ENCODE results near the gene PCP2.

The PCP2 gene

DNA sequence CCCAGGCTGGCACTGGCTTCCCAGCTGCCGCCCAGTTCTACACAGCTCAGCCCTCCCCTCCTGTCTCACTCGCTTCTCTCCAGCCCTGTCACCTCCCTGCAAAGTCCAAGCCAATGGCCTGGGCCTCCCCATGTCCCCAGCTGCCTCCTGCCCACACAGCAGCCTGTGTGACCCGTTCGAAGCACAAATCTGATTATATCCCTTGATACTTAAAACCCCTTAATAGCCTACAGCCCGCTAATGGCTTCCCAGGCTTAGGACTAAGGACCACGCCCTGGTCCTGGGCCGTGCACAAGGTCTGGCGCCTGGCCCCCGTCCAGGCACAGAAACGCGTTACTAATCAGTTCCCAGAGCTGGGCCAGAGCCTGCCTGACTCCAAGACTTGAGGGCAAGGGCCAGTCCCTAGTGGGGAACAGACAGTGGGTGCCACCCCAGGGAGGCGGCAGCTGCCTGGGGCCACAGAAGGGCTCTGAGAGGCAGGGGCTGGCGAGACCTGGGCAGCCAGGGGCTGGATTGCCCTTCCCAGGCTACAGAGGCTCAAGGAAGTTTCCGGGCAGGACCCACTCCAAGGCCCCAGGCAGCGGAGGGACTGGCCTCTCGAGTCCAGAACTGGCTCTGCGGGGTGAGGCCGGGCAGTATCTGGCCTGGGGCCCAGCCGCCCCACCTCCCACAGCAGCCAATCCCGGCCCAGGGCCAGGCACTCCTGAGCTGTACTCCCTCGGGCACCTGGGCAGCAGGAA, 14.6 kb downstream of the PCP2 start:
- no peak for DNase-seq (ENCODE audit: low read depth)

DNA sequence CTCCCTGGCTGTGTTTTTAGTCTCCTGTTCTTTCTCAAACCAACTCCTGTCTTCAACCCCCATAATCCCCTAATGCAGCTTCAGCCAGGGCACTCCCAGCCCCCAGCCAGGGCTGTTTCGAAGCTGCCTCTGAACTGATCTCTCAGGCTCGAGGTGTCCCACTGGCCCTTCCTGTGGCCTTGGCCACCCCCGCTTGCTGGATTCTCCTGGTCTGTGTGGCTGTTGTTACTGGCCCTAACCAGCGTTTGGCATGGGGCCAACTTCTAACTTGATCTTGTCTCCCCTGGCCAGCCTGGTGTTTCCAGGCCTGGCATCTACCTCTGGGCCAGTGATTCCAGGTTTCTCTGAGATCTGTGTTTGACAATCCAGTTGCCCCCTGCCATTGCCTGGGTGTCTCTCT, 15.2 kb downstream of the PCP2 start:
- no peak for DNase-seq (ENCODE audit: low read depth)

DNA sequence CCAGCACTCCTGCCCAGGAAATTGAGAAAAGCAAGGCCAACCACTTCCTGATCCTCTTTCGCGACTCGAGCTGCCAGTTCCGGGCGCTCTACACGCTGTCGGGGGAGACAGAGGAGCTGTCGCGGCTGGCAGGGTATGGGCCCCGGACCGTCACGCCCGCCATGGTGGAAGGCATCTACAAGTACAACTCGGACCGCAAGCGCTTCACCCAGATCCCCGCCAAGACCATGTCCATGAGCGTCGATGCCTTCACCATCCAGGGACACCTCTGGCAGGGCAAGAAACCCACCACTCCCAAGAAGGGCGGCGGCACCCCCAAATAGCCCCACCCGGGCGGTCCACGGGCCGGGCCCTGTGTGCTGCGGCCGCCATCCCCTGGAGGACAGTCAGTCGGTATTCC, 15.8 kb downstream of the PCP2 start:
- no peak for DNase-seq (ENCODE audit: low read depth)

DNA sequence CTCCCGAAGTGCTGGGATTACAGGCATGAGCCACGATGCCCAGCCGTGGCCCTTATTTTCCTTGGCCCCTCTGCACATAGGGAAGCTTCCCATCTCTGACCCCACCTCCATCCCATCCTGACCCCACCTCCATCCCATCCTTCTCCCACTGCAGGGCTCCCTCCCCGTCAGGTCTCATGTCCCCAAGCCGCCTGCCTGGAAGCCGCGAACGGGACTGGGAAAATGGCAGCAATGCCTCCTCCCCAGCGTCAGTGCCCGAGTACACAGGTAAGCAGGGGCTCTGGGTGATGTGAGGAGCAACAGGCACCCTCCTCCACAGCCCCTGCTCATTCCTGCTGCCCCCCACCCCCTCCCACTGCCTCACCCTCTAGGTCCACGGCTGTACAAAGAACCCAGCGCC, 16.3 kb downstream of the PCP2 start:
- DNase-seq (ENCODE audit: low read depth) = no peak

DNA sequence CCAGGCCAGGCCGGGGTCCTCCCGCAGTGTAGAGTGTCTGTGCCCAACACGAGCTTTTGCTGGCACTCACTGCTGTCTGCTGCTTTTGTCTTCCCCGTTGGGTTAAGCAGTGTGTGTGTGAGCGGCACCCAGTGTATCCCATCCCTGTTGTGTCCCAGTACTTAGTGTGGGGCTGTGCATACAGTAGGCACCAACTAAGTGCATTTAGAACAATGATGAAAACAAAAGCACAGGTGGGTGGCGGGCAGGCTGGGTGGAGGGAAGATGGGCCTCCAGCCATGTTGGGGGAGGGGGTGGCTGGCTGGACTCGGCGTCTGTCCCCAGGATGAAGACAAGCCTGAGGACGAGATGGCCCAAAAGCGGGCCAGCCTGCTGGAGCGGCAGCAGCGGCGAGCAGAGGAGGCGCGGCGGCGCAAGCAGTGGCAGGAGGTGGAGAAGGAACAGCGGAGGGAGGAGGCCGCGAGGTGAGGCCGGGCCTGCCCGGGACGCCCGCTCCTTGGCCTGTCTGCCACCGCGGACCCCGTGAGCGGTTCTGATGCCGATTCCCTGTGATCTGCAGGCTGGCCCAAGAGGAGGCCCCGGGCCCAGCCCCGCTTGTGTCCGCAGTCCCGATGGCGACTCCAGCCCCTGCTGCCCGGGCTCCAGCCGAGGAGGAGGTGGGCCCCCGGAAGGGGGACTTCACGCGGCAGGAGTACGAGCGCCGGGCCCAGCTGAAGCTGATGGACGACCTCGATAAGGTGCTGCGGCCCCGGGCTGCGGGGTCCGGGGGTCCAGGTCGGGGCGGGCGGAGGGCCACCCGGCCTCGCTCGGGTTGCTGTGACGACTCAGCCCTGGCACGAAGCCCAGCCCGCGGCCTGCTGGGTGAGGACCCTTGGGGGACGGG, 18.4 kb downstream of the PCP2 start:
- no peak for DNase-seq (ENCODE audit: low read depth)

DNA sequence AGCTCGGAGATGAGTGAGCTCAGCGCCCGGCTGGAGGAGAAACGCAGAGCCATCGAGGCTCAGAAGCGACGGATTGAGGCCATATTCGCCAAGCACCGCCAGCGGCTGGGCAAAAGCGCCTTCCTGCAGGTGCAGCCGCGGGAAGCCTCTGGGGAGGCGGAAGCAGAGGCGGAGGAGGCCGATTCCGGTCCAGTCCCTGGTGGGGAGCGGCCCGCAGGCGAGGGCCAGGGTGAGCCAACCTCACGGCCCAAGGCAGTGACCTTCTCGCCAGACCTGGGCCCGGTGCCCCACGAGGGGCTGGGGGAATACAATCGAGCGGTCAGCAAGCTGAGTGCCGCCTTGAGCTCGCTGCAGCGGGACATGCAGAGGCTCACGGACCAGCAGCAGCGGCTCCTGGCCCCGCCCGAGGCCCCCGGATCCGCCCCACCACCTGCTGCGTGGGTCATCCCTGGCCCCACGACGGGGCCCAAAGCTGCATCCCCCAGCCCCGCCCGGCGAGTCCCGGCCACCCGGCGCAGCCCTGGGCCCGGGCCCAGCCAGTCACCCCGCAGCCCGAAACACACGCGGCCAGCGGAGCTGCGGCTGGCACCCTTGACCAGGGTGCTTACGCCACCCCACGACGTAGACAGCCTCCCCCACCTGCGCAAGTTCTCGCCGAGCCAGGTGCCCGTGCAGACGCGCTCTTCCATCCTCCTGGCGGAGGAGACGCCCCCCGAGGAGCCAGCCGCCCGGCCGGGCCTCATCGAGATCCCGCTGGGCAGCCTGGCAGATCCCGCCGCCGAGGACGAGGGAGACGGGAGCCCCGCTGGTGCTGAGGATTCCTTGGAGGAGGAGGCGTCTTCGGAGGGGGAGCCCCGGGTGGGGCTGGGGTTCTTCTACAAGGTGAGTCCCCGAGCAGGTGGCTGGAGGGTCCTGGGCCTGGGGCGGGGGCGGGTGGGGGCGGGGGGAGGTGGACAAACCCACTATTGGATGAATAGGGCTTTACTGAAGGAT, 20.9 kb downstream of the PCP2 start:
- no peak for DNase-seq (ENCODE audit: low read depth)

DNA sequence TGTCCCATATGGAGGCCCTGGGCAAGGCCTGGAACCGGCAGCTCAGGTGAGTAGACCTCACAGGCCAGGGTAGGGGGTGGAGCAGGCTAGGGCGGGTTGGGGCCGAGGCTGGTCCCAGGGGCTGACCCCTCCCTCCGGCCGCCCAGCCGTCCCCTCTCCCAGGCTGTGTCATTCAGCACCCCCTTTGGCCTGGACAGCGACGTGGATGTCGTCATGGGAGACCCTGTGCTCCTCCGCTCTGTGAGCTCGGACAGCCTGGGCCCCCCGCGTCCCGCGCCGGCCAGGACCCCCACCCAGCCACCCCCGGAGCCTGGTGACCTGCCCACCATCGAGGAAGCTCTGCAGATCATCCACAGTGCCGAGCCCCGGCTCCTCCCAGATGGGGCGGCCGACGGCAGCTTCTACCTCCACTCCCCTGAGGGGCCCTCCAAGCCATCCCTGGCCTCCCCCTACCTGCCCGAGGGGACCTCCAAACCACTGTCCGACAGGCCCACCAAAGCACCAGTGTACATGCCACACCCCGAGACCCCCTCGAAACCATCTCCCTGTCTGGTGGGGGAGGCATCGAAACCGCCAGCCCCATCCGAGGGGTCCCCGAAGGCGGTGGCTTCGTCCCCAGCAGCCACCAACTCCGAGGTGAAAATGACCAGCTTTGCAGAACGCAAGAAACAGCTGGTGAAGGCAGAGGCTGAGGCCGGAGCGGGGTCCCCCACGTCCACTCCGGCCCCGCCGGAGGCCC, 21.8 kb downstream of the PCP2 start:
- DNase-seq (ENCODE audit: low read depth) = no peak

DNA sequence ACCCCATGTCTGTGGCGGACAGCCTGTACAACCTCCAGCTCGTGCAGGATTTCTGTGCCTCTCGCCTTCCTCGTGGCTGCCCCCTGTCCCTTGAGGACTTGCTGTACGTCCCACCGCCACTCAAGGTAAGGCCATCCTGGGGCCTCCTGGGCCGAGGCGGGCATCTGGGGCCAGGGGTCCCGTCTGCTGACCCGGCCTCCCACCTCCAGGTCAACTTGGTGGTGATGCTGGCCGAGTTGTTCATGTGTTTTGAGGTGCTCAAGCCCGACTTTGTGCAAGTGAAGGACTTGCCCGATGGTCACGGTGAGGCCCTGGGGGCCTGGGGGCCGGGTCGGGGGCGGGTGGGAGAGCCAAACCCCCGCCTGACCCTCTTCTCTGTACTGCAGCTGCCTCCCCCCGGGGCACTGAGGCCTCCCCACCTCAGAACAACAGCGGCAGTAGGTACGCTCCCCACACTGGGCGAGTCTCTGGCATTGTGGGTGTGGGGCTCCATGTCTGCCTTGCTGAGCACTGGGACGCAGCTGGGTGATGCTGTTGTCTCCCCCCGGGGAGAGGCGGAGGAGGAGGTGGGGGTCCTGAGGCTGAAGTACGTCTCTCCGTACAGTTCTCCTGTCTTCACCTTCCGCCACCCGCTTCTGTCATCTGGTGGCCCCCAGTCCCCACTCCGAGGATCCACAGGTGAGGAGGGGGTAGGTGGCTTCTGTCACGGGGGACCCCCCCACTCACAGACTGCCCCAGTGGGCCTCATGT, 22.9 kb downstream of the PCP2 start:
- DNase-seq (ENCODE audit: low read depth) = no peak

DNA sequence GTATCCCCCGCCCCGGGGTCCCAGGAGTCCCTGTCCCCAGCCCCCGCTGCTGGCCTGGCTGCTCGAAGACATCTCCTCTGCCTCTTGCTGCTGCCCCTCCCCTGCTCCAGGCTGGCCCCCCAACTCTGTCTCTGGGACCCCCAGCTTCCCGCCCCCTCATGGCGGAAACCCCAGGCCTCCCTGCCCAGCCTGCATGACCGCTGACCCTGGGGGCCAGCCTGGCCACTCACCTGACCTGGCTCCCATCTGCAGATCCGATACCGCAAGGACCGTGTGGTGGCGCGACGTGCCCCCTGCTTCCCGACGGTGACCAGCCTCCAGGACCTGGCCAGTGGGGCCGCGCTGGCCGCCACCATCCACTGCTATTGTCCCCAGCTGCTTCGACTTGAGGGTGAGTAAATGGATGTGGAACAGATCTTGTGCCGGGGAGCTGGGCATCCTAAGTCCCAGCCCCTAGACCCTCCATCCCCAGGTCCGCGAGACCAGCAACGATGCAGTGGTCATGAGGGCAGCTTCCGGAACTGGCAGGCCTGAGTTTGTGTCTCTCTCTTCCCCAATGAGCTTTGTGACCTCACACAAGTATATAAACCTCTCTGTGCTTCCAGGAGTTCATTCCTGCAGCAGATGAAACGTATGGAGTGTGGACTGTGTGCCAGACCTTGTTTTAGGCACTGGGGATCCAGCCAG, 25.5 kb downstream of the PCP2 start:
- DNase-seq (ENCODE audit: low read depth) = no peak

DNA sequence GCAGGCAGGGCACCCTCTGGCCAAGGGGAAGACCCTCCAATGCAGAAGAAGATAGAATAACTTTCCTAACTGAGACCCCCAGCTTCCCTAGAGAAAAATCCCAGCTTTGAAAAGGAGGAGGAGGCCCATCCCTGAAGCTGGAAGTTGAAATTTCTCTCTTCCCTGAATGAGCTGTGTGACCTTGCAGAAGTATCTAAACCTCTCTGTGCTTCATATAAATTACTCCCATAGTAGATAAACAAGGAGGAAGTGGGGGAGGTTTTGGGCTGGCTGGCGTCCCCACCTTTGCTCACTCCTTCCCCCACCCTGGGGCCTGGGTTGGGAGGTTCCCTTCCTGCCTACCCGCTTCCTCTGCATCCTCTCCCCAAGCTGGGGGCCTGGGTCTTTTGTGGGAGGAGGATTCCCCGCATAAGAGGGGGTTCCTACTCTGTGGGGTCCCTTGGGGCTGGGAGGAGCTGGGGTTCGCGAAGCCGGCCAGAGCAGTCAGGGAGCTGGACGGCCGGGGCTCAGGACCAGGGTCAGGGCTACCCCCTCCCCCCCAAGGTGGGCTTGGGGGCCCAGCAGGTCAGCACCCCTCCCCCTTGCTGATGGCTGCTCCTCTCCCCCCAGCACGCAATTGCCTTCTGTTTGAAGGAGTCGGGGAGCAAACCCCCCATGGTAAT, 26.2 kb downstream of the PCP2 start:
- no peak for DNase-seq (ENCODE audit: low read depth)

DNA sequence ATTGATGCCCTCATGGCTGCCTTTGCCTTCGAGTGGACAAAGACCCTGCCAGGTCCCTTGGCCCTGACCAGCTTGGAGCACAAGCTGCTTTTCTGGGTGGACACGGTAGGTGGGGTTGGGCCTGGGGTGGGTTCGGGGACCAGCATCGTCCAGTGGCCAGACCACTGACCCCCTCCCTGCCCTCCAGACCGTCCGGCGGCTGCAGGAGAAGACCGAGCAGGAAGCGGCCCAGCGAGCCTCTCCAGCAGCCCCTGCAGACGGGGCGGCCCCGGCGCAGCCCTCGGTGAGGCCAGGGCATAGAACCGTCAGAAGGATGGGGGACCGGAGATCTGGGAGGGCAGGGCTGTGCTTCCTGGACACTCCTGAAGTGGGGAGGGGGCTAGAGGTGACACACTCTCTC, 27.2 kb downstream of the PCP2 start:
- DNase-seq (ENCODE audit: low read depth) = no peak

DNA sequence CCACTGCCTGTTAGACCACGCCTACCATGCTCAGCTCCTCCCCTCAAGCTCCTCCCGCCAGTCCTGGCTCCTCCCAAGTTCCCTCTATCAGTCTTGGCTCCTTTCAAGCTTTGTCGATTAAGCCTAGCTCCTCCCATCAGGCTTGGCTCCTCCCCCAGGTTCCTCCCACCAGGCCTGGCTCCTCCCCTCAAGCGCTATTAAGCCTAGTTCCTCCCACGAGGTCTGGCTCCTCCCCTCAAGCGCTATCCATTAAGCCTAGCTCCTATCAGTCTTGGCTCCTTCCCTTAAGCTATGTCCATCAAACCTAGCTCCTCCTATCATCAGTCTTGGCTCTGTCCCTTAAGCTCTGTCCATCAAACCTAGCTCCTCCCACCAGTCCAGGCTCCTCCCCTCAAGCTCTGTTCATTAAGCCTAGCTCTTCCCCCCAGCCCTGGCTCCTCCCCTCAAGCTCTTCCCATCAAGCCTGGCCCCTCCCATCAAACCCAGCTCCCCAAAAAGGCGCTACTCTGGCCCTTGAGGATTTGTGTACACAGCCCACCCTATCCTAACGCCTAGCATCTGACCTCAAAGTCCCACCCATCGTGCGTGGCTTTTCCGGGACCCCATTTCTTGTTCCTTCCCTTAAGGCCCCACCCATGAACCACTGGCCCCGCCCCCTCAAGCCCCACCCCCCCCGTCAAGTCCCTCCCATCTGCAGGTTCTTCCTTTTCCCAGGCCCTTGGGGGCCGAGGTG, 27.9 kb downstream of the PCP2 start:
- peak; percentile 24 for DNase-seq (ENCODE audit: low read depth)

DNA sequence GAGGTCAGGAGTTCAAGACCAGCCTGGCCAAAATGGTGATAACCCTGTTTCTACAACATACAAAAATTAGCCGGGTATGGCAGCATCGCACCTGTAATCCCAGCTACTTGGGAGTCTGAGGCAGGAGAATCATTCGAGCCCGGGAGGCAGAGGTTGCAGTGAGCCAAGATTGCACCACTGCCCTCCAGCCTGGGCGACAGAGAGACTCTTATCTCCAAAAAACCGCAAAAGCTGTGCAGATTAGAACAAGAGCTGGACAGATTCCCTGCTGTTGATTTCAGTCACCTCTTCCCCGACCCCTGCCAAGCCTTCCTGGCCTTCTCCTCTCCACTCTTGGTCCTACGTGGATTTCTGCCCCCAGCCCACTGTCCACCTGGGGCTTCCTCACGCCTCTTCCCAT, 29.6 kb downstream of the PCP2 start:
- DNase-seq (ENCODE audit: low read depth) = no peak

DNA sequence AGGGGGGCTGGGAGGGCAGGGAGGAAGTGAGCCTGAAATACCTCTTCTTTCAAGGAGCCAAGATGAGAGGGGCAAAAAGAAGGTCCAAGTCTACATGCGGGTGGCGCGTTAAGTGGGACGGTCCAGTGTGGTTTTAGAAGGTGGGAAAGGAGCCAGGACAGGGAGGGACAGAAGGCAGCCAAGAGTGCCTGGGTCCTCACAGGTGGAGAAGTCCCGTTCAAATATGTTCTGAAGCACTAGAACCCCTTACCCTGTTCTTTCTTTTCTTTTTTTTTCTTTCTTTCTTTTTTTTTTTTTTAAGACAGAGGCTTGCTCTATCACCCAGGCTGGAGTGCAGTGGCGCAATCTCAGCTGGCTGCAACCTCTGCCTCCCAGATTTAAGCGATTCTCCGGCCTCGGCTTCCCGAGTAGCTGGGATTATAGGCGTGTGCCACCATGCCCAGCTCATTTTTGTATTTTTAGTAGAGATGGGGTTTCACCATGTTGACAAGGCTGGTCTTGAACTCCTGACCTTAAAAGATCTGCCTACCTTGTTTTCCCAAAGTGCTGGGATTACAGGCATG, 30.5 kb downstream of the PCP2 start:
- DNase-seq (ENCODE audit: low read depth) = no peak

DNA sequence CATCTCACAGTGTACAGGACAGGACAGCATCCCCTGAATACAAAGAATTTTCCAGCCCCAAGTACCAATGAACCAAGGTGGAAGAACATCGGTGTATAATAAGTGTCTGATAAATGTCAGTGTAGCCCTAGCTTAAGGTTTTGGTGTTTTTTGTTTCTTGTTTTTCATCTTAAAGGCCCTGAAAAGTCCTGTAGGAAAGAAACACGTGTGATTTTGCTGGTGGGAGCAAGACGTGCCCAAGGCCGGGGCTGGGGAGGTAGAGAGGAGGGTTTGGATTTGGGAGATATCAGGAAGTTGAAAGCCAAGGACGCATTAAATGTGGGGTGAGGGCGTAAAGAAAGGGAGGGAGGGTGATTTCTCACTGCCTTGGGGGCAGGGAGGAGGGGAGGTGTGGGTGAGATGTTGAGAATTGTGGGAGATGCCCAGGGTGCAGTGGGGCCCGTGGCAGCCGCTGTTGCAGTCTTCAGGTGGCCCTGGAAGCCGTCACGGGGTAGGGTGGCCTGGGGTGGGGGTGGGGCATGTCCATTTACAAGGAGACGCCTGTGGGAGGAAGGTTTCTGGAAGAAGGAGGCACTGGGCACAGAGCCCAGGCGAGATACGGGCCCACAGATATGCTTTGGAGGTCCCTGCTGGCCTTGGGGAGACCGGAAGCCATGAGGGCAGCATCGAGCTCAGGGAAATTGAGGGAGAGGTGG, 31.1 kb downstream of the PCP2 start:
- DNase-seq (ENCODE audit: low read depth) = no peak

DNA sequence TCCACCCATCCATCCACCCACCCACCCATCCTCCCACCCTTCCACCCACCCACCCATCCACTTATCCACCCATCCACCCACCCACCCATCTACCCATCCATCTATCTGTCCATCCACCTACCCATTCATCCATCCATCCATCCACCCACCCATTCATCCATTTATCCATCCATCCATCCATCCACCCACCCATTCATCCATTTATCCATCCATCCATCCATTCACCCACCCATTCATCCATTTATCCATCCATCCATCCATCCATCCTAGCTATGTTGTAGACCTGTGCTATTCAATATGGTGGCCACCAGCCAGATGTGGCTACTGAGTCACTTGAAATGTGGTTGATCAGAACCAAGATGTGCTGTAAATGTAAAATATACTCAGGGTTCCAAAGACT, 32.8 kb downstream of the PCP2 start:
- DNase-seq (ENCODE audit: low read depth) = no peak

DNA sequence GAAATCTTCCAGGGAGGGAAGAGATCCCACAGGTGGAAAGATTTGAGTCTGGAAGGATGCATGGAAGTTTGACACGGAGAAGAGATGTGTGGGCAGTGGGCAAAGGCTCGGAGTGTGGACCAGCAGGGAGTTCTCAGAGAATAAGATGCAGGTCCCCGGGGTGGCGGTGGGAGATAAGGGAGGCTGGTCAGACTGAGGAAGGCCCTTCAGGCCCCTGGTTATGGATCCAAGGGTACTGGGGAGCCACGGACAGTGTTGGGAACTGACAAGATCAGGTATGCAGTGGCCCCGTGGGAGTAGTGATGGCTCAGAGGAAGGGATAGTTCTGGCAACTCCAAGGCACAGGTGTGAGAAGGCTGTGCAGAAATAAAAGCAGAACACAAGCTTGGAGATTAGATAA, 35.3 kb downstream of the PCP2 start:
- no peak for DNase-seq (ENCODE audit: low read depth)

DNA sequence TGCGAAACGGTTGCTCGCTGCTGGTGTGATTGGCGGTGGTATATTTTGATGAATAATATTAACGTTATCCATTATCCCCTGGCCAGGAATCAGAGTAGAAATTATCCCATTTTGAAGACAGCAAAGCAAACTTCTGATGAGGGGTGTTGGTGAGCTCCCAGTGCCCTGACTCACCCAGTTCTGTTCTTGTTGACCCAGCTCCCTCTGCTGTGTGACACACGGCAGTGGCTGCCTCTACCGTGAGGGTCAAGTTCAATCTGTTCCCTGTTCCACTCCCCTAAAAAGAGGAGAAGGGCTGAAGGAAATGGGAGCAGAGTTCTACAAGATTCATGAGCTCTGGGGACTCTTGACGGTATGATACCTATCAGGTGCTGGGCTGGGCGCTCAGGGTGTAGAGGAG, 35.8 kb downstream of the PCP2 start:
- no peak for DNase-seq (ENCODE audit: low read depth)
